Esophagus mucosa (tissue), 1 donor: ENCODE measurements around the gene RANGAP1. TPM values are rescaled to one million over a fixed set of nuclear protein-coding genes. Genes with fewer than 3 reads are reported as not detected.

Source experiments
- ATAC-seq: fragments of 200-7000 bp; cut with Tn5 transposase; one replicate; pipeline ENCODE4 v1.9.1; 2020
- total RNA-seq: library from RNA; stranded (reverse); gene quantifications from one replicate; pipeline ENCODE4 v1.2.4, GENCODE V29; 2023
- donor health status: DM: yes; HTN: yes; CAD: no.

RANGAP1 gene, protein sequence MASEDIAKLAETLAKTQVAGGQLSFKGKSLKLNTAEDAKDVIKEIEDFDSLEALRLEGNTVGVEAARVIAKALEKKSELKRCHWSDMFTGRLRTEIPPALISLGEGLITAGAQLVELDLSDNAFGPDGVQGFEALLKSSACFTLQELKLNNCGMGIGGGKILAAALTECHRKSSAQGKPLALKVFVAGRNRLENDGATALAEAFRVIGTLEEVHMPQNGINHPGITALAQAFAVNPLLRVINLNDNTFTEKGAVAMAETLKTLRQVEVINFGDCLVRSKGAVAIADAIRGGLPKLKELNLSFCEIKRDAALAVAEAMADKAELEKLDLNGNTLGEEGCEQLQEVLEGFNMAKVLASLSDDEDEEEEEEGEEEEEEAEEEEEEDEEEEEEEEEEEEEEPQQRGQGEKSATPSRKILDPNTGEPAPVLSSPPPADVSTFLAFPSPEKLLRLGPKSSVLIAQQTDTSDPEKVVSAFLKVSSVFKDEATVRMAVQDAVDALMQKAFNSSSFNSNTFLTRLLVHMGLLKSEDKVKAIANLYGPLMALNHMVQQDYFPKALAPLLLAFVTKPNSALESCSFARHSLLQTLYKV
- 78.9 TPM for total RNA-seq

- ATAC-seq = peak; percentile 95
Observed at GRCh38 chr22:41285820-41286638, at the start of gene RANGAP1. TSS of gene RANGAP1 (minus strand) at chr22:41286187. CDS start at chr22:41281044, 5,143 bp downstream.

DNA sequence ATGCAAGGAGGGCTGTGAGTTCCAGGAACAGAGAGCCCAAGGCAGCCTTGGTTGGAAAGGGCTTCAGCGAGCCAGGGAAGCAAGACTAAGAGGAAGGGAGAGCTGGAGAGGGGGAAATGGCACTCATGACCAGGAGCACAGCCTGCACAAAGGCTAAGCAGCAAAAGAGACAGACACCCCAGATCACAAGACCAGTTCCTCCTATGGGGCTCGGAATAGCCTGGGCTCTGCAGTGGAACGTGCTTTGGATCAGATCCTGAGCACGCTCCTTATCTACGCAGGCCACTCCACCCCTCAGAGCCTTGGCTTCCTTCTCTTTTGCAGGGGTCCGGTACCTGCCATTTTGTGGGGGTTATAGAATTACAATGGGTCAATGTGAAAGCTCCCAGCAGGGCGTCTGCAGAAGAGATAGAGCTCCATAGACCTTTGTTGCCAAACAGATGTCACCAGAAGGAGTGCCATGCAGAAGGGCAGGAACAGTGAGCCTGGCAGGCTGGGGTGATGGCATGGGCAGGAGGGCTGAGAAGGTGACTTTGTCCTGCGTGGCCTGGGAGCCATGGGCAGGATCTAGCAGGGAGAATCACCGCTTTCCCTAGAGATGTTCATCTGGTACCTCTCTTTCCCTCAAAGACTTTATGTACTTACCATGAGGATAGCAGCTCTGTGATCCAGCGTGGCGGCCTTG lies 49.1 kb upstream of the RANGAP1 start:
- ATAC-seq = no peak

- ATAC-seq = no peak
Observed at GRCh38 chr22:41334215-41334614, 48.2 kb upstream of the RANGAP1 start.

DNA sequence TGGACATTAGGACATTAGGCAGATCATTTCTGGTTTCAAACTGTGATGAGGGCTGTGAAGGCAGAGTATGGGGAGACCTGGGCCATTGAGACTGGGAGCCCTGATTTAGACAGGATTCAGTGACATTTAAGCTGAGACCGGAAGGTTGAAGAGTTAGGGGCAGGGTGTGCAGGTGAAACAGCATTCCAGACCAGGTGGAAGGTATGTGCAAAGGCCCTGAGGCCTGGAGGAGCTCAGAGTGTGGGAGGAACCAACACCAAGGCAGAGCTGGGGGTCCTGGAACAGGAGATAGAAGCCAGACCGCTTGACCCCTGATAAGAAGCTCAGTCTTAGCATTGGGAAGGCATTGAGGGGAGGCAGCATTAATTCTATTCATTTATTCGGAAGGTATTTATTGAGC lies 47.8 kb upstream of the RANGAP1 start:
- ATAC-seq = no peak

- no peak for ATAC-seq
Observed at GRCh38 chr22:41332217-41332939, 46.4 kb upstream of the RANGAP1 start.

- no peak for ATAC-seq
Observed at GRCh38 chr22:41330169-41330568, 44.2 kb upstream of the RANGAP1 start.

DNA sequence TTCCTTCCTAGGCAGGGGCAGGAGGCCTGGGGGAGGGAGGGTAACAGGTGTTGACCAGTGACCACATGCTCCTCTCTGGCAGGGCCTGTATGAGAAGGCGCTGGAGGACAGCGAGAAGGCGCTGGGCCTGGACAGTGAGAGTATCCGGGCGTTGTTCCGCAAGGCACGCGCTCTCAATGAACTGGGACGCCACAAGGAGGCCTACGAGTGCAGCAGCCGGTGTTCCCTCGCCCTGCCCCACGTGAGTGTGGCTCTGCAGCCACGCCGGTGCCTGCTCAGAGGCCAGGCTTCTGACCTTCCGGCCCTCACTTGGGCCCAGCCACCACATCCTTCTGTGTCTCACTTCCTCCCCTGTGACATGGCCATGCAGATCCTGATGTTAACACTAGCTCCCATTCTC lies 41.1 kb upstream of the RANGAP1 start:
- ATAC-seq = peak; percentile 8

DNA sequence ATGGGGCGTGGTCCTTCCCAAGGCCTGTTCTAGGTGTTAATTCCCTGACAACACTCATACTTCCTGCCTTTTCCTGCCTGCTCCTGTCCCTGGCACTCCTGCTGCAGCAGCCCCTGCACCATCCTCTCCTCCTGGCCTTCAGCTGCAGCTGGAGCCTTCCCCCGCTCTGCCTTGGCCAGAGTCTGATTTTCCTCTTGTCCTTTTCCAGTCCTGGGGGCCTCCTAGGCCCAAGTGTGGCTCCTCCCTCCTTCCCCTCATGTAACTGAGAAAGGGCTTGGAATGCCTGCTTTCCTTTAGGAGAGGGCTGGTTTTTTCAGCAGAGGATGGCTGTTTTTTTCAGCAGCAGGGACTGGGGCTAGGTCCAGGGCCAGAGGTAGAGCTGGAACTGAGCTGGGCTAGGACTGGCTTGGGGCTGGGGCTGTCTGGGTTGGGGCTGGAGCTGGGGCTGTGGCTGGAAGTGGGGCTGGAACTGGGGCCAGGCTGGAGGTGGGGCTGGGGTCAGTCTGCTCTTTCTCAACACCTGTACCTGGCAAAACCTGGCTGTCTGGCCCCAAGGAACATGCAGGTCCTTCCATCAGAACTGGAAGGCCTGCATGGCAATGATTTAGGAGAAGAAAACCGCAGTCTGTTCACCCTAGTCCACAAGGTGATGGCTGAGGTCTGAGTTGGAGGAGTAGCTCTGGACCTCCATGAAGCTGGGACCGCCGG lies 39.0 kb upstream of the RANGAP1 start:
- no peak for ATAC-seq

DNA sequence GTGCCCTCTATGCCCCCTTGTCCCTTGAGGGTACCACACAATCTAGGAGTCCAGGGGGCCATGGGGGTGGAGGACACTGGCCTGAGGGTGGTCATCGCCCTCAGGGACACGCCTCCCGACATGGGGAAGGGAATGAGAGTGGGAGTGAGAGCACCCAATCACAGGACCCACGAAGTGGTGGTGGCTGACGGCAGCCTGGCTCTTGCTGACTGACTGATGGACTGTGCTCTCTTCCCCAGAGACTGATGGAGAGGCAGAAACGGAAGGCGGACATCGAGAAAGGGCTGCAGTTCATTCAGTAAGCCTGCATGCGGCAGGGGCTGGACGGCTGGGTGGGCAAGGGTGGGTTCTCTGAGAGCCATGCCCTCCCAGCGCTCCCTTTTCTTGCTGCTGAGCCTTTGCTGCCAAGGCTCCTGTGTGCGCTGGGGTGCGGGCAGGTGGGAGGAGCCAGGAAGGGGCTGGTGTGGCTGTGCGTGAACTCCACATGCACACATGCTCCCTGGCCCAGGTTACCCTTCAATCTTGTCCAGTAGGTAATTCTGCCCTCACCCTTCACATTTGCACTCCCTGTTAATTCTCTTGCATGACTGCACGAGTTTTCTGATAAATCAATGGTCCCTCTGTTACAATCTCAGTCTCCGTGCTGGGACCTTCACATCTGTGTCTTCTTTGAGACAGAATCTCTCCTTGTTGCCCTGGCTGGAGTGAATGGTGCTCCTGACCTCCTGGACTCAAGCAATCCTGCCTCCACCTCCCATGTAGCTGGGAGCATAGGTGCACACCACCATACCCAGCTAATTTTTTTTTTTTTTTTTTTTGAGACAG lies 34.6 kb upstream of the RANGAP1 start:
- ATAC-seq = peak; percentile 14

DNA sequence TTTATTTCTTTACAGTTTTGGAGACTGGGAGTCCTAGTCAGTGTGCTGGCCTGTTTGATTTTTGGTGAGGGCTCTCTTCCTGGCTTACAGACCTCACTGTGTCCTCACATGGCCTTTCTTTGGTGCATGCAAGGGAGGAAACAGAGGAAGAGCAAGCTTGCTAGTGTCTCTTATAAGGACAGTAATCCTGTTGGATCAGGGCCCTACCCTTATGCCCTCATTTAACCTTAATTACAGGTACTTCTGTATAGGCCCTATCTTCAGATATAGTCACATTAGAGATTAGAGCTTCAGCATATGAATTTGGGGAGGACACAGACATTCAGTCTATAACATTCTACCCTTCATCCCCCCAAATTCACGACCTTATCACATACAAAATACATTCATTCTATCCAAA lies 29.6 kb upstream of the RANGAP1 start:
- no peak for ATAC-seq

DNA sequence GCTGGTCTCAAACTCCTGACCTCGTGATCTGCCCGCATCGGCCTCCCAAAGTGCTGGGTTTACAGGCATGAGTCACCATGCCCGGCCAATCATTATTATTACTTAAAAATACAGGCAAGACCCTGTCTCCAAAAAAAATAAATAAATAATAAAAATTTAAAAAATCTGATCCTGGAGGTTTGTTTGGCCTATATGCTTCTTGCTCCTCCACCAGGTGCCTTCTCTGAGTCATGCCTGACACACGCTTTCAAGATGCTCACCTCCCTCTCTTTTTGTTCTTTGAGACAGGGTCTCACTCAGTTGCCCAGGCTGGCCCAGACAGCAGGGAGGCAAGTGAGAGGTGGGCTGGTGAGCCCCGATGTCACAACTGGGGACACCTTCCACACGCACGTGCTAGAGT lies 28.8 kb upstream of the RANGAP1 start:
- ATAC-seq = no peak

- no peak for ATAC-seq
Observed at GRCh38 chr22:41311487-41311886, 25.5 kb upstream of the RANGAP1 start.

- no peak for ATAC-seq
Observed at GRCh38 chr22:41310336-41310735, 24.3 kb upstream of the RANGAP1 start.

- ATAC-seq = no peak
Observed at GRCh38 chr22:41308544-41308947, 22.6 kb upstream of the RANGAP1 start.

- ATAC-seq = no peak
Observed at GRCh38 chr22:41308054-41308453, 22.1 kb upstream of the RANGAP1 start.

DNA sequence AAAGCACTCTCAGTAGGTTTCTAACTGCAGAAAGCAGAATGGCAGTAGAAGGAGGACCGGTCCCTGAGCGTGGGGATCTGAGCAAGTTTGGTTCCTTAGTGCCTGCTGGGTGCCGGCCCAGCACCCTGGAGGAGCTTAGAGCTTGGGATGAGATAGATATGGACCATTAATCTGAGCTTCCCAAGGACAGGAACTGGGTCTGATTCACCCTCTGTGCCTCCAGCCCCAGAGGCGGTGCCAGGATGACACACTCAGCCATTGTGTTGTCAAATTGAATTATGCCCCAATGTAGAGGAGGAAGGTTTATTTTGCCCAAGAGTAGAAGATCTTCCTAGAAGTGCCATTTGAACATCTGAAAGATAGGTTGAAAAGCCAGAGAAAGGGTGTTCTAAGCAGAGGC lies 19.7 kb upstream of the RANGAP1 start:
- peak; percentile 70 for ATAC-seq

DNA sequence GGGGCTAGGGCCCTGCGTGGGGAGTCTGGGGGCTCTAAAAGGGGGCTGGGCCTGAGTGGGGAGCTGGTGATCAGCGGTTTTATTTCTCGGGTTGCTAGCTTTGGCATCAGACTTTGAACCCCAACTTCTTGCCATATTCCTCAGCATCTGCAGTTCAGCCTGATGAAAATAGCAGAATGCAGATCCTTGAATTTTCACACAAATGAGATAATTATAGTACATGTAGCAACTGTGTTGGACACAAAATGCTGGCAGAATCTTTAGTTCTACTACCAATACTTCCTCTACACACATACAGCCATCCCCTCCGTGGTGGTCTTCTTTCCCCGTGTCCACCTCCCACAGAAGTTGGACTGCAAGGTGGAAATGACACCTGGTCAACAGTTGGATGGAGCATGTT lies 16.8 kb upstream of the RANGAP1 start:
- no peak for ATAC-seq

DNA sequence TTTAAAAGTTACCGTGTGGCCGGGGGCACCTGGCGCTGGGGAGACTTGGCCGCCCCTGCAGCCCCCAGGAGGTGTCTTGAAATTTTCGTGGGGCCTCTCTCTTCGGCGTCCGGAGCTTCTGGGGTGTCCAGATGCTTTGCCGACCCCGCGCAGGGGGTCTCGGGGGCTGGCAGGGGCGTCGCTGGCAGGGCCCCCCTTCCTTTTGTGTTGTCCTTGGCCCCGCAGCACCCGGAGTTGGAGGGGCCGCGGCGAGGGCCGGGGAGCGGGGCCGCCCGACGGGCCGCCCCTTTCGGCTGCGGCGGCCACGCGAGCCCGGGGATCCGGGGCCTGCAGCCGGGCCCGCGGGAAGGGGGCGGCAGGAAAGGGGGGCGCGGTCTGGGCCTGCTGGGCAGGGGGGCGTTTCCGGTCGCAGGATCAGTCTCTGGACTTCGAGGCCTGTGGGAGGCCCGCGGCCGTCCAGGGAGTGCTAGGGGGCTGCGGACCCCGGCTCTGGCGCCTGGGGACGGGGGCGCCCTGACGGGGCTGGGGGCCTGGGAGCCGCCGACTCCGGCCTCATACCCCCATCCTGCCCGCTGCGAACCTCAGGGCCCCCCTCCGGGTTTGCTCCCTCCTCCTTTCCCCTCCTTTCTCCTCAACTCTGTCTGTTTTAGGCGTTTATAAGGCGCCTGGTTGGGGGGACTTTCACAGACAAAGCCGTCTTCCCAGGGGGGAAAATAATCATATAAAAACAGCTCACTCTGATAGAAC lies 16.2 kb upstream of the RANGAP1 start:
- ATAC-seq = peak; percentile 3

DNA sequence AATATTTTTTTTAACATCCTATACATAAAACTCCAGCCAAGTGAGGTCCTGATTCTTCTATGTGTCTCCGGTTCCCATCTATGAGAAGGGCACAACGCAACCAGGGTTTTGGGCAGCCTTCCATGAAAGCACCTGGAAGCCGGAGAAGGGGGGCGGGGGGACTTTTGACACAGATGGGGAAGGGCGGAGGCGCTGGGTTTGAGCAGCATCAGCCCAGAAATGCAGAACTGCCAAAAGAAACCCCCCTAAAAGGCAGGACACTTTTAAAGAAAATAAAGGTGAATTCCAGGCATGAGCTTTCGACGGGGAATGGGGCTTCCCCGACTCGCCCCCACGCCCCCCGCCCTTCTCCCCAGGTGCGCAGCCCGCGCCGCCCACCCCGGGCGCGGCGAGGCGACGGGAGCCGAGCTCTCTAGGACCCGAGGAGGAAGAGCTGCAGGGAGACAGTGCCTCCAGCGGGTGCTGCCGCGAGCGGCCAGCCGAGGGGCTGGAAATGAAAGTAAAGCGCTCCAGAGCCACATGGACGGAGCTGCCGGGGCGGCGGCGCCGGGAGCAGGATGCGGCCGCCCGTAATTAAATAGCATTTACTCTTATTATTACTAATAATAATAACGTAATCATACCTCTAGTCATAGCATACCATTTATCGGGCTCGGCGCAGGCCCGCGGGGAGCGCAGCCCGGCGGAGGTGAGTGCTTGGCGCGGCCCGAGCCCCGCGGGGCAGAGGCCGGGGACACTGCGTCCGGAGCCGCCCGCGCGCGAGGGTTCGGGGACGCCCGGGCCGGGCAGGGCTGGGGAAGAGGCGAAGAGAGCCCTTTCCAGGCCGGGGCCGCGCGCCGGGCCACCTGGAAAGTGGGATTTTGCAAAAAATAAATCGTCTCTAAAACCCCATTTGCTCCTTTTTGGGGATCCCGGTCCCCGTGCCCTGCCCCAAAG lies 15.4 kb upstream of the RANGAP1 start, which contains the start of gene ZC3H7B:
TSS of gene ZC3H7B (plus strand) at position 441 of the 936 bp plus-strand sequence. CDS start 19,136 bp downstream, outside the sequence.
- peak; percentile 84 for ATAC-seq
